Stimulated activated CD8-positive, alpha-beta memory T cell treated with anti-CD3 and anti-CD28 coated beads, Interleukin-7, amount 100 ng/mL, for 48 hours (primary cell): ENCODE measurements around the gene FN3K.

ENCODE experiments used
- DNase-seq, 2 donors: peaks; one replicate each; pipeline ENCODE4 v3.0.0-alpha.2; 2020; ENCODE audit warnings: low read depth in 1 of 2; ENCODE audit errors: extremely low read depth in 1 of 2

Gene FN3K

GRCh38 chr17:82734987-82735866 is at the start of gene FN3K:
Gene FN3K (plus strand): TSS chr17:82735615. CDS start chr17:82735637, 22 bp downstream.
- no peak for DNase-seq

- DNase-seq: no peak
Measured at GRCh38 chr17:82686366-82687324, 48.8 kb upstream of the FN3K start.

GRCh38 chr17:82687375-82687861 is 48.0 kb upstream of the FN3K start:
- DNase-seq: no peak

- DNase-seq: no peak
Measured at GRCh38 chr17:82687871-82688270, 47.5 kb upstream of the FN3K start.

DNA sequence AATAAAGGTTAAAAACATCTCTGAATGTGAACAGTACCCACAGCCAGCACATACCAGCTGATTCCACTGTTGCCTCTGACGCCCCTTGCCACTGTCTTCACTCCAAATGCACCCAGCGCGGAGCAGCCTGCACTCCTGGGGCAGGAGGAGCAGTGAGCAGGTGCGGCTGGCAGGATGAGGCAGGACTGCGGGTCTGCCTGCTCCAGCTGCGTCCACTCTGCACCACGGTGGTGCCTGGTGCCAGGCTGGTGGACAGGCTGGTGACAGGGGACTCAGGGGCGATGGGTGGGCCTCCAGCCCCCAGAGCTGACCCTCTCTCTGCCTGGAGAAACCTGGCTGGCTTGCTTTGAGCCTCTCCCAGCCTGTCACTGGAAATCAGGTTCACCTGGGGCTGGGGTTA is 46.3 kb upstream of the FN3K start:
- DNase-seq: no peak

GRCh38 chr17:82690786-82691489 is 44.5 kb upstream of the FN3K start:
- DNase-seq: no peak

DNA sequence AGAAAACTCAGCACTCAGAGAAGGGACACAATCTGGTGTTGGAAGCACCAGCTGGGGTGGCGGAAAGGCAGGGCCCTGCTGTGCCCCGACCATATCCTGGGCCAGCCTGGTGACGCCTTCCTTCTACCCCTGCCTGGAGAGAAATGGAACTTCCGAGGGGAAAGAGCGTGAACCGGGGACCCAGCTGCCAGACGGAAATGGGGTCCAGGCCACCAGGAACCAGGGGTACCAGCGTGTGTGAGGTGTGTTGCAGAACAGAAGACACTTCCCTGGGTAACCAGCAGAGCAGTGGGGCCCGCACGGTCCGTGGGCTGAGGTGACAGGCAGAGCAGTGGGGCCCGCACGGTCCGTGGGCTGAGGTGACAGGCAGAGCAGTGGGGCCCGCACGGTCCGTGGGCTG is 43.7 kb upstream of the FN3K start:
- no peak for DNase-seq

GRCh38 chr17:82692268-82692667 is 43.1 kb upstream of the FN3K start:
- DNase-seq: no peak

DNA sequence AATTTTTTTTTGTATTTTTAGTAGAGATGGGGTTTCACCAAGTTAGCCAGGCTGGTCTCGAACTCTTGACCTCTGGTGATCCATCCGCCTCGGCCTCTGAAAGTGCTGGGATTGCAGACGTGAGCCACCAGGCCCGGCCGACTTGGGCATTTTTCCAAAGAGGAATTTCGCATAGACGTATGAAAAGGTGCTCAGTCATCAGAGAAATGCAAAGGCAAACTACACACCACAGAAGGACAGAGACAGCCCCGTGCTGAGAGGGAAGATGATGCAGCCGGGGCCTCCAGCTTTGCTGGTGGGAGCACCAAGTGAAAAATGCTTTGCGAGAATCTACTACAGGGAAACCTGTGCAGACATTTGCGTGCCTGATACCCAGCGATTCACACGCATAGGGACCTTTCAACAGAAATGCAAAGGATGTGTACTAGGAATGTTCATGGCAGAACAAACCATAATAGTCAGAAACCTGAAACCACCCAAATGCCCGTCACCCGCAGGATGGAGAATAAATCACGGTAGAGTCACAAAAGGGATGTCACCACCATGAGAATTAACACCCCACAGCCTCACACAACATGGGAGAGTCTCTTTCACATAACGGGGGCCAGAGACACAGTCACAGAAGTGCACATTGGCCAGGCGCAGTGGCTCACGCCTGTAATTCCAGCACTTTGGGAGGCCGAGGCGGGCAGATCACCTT is 42.1 kb upstream of the FN3K start:
- DNase-seq: no peak

DNA sequence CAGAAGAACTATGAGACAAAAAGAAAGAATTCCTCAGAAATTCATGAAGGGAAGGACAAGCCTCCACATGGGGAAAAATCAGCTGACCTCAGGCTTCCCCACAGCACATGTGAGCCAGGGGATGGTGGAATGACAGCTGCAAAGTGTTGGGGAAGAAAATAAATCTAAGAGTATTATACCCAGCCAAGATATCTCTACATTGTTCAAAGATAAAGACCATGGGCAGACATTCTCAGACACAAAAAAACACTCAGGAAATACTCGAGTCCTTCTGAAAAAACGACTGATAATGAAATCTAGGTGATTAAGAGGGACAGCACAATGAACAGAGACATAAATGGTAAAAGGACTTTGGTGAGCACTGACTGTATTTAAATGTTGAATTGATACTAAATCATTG is 40.8 kb upstream of the FN3K start:
- no peak for DNase-seq

DNA sequence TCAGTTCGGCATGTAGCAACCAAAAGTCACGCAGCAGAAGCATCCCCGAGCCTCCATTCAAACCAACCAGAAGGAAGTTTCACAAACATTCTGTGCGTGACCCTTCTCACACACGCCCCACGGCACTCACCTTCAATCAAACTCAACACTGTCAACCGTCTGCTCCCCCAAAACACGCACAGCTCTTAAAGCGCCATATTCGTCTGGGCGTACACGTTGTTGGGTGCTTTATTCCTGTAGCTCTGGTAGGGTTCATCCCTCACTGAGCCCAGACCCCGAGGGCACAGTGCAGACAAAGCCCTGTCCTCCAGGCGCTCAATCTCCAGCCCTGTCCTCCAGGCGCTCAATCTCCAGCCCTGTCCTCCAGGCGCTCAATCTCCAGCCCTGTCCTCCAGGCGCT is 39.2 kb upstream of the FN3K start:
- DNase-seq: no peak

DNA sequence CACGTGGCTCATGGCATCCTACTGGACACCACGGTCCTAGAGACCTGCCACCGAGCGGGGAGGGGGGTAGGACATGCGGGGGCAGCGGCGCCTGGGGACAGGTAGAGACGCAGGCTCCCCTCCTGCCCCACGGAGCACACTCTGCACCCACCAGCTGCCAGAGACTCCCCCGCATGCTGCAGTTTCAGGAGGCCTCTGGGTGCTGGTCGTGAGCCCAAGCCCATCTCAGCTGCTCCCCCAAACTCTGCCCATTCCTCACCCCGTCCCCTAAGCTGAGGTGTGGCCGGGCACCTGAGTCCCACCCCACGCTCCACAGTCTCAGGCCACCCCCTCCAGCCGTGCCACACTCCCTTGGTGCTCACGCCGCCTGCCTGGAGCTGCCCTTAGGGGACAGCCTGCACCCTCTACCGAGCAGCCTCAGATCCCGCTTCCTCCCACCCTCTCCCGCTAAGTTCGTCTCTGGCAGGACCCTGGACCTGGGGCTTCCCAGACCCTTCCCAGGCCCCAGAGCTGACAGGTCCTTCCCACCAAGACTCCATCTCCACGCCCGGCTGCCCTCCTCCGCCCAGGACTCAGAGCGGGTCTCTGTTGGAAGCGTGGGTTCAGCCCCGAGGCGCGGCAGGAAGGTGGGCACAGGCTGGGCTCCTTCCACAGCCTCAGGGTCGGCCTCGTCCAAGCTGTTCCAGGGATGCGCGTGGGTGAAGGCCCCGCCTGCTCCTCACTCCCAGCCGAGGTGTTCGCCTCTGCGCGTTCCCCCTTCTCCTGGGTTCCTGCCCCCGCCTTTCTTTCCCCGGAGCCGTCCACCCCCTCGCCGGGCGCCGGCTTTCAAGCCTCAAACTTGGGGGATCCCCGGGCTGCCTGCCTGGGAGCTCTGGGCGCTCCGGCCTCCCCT is 38.3 kb upstream of the FN3K start:
- DNase-seq: no peak

DNA sequence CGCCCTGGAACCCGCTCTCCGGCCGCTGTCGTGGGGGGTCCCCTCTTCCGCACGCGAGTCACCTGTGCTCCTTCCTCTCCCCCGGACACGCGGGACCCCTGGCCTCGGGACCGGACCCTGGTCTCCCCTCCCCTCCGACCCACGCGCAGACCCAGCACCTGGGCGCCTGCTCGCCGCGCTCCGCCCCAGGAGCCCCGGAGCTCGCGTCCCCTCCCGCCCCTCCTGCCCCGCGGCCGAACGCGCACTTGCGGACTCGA is 37.7 kb upstream of the FN3K start:
- no peak for DNase-seq

DNA sequence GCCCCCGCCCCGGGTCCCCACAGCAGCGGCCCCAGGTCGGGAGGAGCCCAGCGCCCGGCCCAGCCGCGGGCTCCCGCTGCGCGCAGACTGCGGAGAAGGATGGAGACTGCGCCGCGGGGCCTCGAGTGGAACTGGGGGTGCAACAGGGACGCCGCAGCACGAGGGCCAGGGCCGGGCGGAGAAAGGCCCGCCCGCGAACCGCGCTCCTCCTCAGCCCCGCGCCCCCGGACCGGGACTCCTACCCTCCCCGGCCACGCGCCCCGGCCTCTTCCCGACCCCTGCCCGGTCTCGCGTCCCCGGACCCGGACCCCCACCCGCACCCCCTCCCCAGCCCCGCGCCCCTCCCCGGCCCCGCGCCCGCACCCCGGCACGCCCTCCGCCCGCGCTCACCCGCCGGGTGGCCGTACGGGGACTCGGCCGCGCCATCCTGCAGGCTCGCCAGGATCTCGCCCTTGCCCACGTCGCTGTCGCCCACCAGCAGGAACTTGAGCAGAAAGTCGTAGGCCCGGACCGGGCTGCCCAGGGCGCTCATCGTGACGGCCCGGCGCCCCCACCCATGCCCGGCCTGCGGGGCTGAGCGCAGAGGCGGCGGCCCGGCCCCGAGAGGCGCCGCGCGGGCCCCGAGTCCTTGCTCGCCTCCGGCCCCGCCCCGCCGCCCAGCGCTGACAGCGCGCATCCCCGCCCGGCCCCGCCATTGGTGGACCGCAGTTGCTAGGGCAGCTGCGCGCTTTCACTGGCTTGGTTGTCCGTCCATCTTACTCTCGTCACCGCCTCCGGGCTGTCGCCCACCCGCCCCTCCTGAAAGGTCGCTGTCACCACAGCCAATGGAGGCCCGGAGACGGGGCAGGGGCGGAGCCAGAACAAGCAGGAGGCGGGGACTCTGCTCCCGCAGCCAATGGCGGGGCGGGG is 37.1 kb upstream of the FN3K start, which contains the start of gene RAB40B:
RAB40B (minus strand) TSS at position 634 of the 909 bp plus-strand sequence; CDS start at position 532, 102 bp downstream.
- DNase-seq: peak; percentile 95 to 98

DNA sequence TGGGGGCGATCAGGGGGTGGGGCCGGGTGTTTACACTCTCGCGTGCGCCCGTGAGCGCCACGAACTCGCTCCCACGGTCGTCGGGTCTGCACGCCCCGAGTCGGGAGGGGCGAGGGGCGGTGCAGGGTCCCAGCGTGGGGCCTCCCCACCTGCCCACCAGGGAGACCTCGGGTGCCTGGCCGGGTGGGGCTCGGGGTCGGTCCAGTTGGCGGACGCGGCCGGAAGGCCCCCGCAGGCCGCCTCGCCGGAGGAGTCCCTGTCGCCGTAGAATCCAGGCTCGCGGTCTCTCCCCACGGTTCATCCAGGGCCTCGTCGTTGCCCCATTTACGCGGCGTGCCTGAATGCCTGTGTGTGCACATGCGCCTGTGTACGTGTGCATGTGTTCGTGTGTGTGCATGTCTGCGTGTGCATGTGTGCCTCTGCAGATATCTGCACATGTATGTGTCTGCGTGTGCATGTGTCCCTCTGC is 36.4 kb upstream of the FN3K start:
- no peak for DNase-seq

DNA sequence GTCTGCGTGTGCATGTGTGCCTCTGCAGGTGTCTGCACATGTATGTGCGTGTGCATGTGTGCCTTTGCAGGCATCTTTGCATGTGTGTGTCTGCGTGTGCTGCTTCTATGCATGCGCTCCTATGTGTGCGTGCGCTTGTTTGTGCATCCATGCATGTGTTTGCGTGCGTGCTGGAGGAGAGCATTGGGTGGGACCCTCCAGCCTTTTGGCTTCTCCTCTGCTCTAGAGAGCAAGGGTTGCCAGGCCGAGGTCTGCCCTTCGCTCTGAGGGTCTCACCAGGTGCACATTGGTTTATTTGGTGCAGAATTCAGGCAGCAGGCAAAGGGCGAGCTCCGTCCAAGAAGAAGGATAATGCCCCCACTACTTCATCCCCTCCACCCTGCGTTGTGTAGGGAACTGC is 35.9 kb upstream of the FN3K start:
- no peak for DNase-seq

DNA sequence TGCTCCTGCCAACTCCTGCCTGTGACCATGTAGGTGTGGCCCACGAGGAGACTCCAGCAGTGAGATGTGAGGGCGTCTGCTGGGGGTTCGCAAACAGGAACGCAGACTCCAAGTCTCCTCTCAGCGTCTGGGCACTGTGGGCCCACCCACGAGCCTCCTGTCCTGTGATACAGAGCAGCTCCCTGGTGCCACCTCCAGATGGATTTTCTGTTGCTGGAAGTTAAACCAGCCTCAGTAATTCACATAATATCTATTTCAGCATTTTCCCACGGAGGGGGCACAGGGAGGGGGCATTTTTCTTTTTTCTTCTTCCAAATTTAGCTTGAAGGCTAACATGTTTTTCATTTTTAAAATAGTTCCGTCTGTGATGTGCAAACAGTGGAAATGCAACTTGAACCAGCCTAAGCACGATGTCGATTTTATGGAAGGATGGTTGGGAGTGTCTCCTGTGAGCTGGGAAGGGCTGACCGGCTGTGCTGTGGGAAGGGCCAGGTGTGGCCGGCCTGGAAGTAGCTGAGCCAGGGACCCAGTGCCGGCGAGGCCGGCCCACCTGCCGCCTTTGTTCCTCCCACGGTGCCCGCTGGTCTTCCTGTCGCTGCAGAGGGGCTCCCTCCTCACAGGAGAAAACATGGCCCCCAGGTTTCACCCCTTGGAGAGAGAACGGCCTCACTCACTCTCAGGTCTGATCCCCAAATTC is 33.0 kb upstream of the FN3K start:
- DNase-seq: no peak
